SK-N-SH (cell line): Measurements from ENCODE around the gene FAM78A. TPM values are rescaled to one million over a fixed set of nuclear protein-coding genes. Genes with fewer than 3 reads are reported as not detected.
A peak's percentile ranks its signal among the peaks of the same experiment; 100 is the strongest.

Experiments used
- CTCF ChIA-PET: fragments of 300-600, 350-600 bp; formaldehyde crosslinking; extraction: SDS; loops from one replicate; lab custom pipeline; 2021; lab: Yijun Ruan, JAX
- POLR2A ChIA-PET: fragments of 350-600 bp; sonication (Branson Sonifier 250); formaldehyde crosslinking; extraction: SDS; loops from one replicate; lab custom pipeline; 2020; ENCODE audit warnings: antibody characterized with exemption, inconsistent platforms; lab: Yijun Ruan, JAX
- DNase-seq: peaks from one replicate; pipeline ENCODE4 v3.0.0; 2012
- H2AFZ ChIP-seq: fragments of 200-600 bp; sonication (generic); 2 replicates; pipeline ENCODE4 v1.8.1; 2016; ENCODE audit warnings: antibody characterized with exemption, mild to moderate bottlenecking, low read depth
- H3F3A ChIP-seq: fragments of 200-600 bp; sonication (generic); replicated peaks from 2 replicates; pipeline ENCODE3; 2016; ENCODE audit warnings: antibody characterized with exemption, mild to moderate bottlenecking; ENCODE audit not compliant: insufficient read depth
- H3K27ac ChIP-seq, 2 experiments: fragments of 200-500 bp in 1 of 2; fragments of 200-600 bp in 1 of 2; sonication (Bioruptor generic) in 1 of 2; sonication (generic), shearing (Covaris generic) in 1 of 2; 2 replicates each; pipeline versions ENCODE4 v1.5.1 to v1.6.1; 2014 to 2016; ENCODE audit warnings: low read depth in 2 of 2, inconsistent platforms in 1 of 2, low read length in 1 of 2, mild to moderate bottlenecking in 1 of 2, mixed read lengths in 1 of 2
- H3K27me3 ChIP-seq: fragments of 200-600 bp; sonication (generic), shearing (Covaris generic); 2 replicates; pipeline ENCODE4 v1.6.1; 2016; ENCODE audit warnings: mixed run types; ENCODE audit not compliant: insufficient read depth
- H3K36me3 ChIP-seq, 2 experiments: fragments of 200-500 bp in 1 of 2; fragments of 200-600 bp in 1 of 2; sonication (Bioruptor generic) in 1 of 2; sonication (generic) in 1 of 2; replicated peaks in 1 of 2; 2 replicates each; pipeline versions ENCODE3 to v1.5.1; 2014 to 2016; ENCODE audit warnings: low read length in 1 of 2, mild to moderate bottlenecking in 1 of 2; ENCODE audit not compliant: insufficient read depth in 2 of 2, control insufficient read depth in 1 of 2
- H3K4me1 ChIP-seq, 2 experiments: fragments of 200-500 bp in 1 of 2; fragments of 200-600 bp in 1 of 2; sonication (Bioruptor generic) in 1 of 2; sonication (generic), shearing (Covaris generic) in 1 of 2; 2 replicates each; pipeline versions ENCODE4 v1.5.1 to v1.6.1; 2014 to 2016; ENCODE audit warnings: low read depth in 1 of 2, low read length in 1 of 2, mixed run types in 1 of 2; ENCODE audit not compliant: insufficient read depth in 2 of 2, control insufficient read depth in 1 of 2
- H3K4me2 ChIP-seq: fragments of 200-600 bp; sonication (generic), shearing (Covaris generic); 2 replicates; pipeline ENCODE4 v1.6.1; 2017; ENCODE audit warnings: mixed run types
- H3K4me3 ChIP-seq, 2 experiments: fragments of 200-500 bp in 1 of 2; fragments of 200-600 bp in 1 of 2; sonication (Bioruptor generic) in 1 of 2; sonication (generic), shearing (Covaris generic) in 1 of 2; 2 replicates each; pipeline versions ENCODE4 v1.5.1 to v1.8.1; 2014 to 2016; ENCODE audit warnings: low read depth in 2 of 2, inconsistent platforms in 1 of 2, low read length in 1 of 2, mild to moderate bottlenecking in 1 of 2, mixed read lengths in 1 of 2, moderate library complexity in 1 of 2
- H3K79me2 ChIP-seq: fragments of 200-600 bp; sonication (generic); 2 replicates; pipeline ENCODE4 v1.8.1; 2017; ENCODE audit warnings: mild to moderate bottlenecking; ENCODE audit not compliant: insufficient read depth
- H3K9ac ChIP-seq: fragments of 200-600 bp; sonication (generic); 2 replicates; pipeline ENCODE4 v1.6.1; 2017; ENCODE audit warnings: mixed run types
- H3K9me2 ChIP-seq: fragments of 200-600 bp; sonication (generic); 2 replicates; pipeline ENCODE4 v1.6.1; 2017; ENCODE audit warnings: mixed run types
- H3K9me3 ChIP-seq: fragments of 200-600 bp; sonication (generic); 2 replicates; pipeline ENCODE4 v1.6.1; 2017; ENCODE audit warnings: mixed run types, mild to moderate bottlenecking, moderate library complexity
- H4K20me1 ChIP-seq: fragments of 200-600 bp; sonication (generic); 2 replicates; pipeline ENCODE4 v1.6.1; 2017; ENCODE audit warnings: mild to moderate bottlenecking, mixed run types; ENCODE audit not compliant: insufficient read depth
- CHD2 ChIP-seq: fragments of 150-350 bp; IDR thresholded peaks from 2 replicates; pipeline ENCODE4 v1.6.1; 2018; ENCODE audit warnings: low read length; ENCODE audit not compliant: partially characterized antibody
- CTCF ChIP-seq: fragments of 200-600 bp; sonication (generic); IDR thresholded peaks from 2 replicates; pipeline ENCODE4 v1.6.1; 2017; ENCODE audit warnings: antibody characterized with exemption, mild to moderate bottlenecking, moderate library complexity
- EP300 ChIP-seq, 2 experiments: IDR thresholded peaks; 2 replicates each; pipeline versions ENCODE4 v1.4.0 to v1.6.1; 2012; ENCODE audit warnings: borderline replicate concordance in 1 of 2, low read depth in 1 of 2, low read length in 1 of 2
- EZH2phosphoT487 ChIP-seq: fragments of 200-600 bp; sonication (generic); IDR thresholded peaks from 2 replicates; pipeline ENCODE4 v1.6.1; 2017; ENCODE audit warnings: low read depth, mixed run types, mild to moderate bottlenecking, antibody characterized with exemption, moderate library complexity, borderline replicate concordance
- JUND ChIP-seq: IDR thresholded peaks from 2 replicates; pipeline ENCODE4 v1.4.0; 2012
- MEF2A ChIP-seq: IDR thresholded peaks from 2 replicates; pipeline ENCODE4 v1.4.0; 2012; ENCODE audit warnings: low read depth, borderline replicate concordance
- NRF1 ChIP-seq: IDR thresholded peaks from 2 replicates; pipeline ENCODE4 v1.6.1; 2012; ENCODE audit warnings: low read depth, mild to moderate bottlenecking, low read length
- PBX3 ChIP-seq: IDR thresholded peaks from 2 replicates; pipeline ENCODE4; 2012
- RCOR1 ChIP-seq: fragments of 150-350 bp; IDR thresholded peaks from 2 replicates; pipeline ENCODE4 v1.6.1; 2017; ENCODE audit warnings: antibody characterized with exemption, low read length
- REST ChIP-seq: IDR thresholded peaks from 2 replicates; pipeline ENCODE4 v1.6.1; 2012; ENCODE audit warnings: mild to moderate bottlenecking, low read depth, low read length, moderate library complexity
- RXRA ChIP-seq: IDR thresholded peaks from 2 replicates; pipeline ENCODE4 v1.4.0; 2012; ENCODE audit warnings: low read depth, mild to moderate bottlenecking, borderline replicate concordance
- SMC3 ChIP-seq: IDR thresholded peaks from 2 replicates; pipeline ENCODE4 v1.6.1; 2012; ENCODE audit warnings: low read depth, low read length, improper control_type of control experiment
- TCF12 ChIP-seq: IDR thresholded peaks from 2 replicates; pipeline ENCODE4 v1.4.0; 2012
- TEAD4 ChIP-seq: IDR thresholded peaks from 2 replicates; pipeline ENCODE4 v1.4.0; 2012; ENCODE audit warnings: mild to moderate bottlenecking, borderline replicate concordance; ENCODE audit not compliant: insufficient read depth
- WGBS: methylation state at CpG from one replicate; pipeline ENCODE4 v1.1.6; 2017; ENCODE audit warnings: low lambda C conversion rate; 5-methylcytosine and 5-hydroxymethylcytosine counted together
- polyA plus RNA-seq, 3 experiments: library from polyadenylated mRNA; depleted of rRNA; stranded (reverse); fragments of >200 nt; gene quantifications; 2 replicates each; pipeline ENCODE4 v1.2.3, GENCODE V29; 2012

The FAM78A gene
- polyA plus RNA-seq, 1 of the 3 experiments (the other 2 are of a cell fraction), result 1.0 TPM

GRCh38 chr9:131235480-131235851 is 40.8 kb downstream of the FAM78A start (continued):
- no peak for TF ChIP-seq REST
- TF ChIP-seq TEAD4, result no peak
- TF ChIP-seq TCF12, result no peak
- TF ChIP-seq CTCF, result no peak

DNA sequence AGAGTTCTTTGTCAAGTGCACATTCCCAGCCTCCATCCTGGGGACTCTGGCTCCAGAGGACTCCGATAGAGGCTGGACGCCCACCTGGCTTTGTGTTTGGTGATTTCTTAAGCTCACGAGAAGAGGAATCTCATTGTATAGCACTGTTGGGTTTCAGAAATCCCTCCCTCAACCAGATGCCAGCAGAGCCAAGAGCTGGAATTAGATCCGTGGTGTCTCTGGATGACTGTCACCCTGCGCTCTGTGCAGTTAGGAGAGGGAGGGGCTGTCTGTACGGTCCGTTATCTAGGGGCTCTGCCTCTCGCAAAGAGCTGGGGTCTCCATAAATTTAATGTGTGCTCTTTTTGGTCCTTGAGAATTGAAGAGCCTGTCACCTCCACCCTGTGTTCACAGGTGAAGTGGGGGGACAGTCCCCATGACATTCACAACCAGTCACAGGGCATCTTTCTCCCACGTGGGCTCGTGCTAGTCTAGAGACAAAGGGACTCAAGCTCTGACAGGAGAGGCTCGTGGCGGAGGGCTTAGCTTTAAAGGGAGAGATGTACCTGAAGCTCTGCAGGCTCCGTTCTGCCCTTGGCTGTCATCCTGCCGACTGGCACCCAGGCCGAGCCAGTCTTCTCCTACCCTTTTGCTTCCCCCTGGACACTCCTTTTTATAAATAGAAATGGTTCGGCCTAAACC is 41.4 kb downstream of the FAM78A start:
- Histone ChIP-seq H3K4me2 (no peak overlapping the region), H3K9ac (no peak overlapping the region), H3K9me2 (no peaks in the 10 kb centered on the region), H3K36me3 (peaks cover 6 to 41% of the 10 kb centered on the region in 2 experiments), H3K79me2 (no peaks in the 10 kb centered on the region), H3K4me3 (no peak overlapping the region), H4K20me1 (no peaks in the 10 kb centered on the region), H3K4me1 (peaks cover 0 to 45% of the 10 kb centered on the region in 2 experiments; a peak in 1 of 4 replicates), H3K27me3 (no peaks in the 10 kb centered on the region), H3F3A (no peaks in the 10 kb centered on the region), H3K27ac (0 out of 4 replicates have a peak overlapping the region, but pooled peaks of 1 of the 2 experiments have one; percentile 19), H2AFZ (no peak overlapping the region), H3K9me3 (no peaks in the 10 kb centered on the region)
- TF ChIP-seq MEF2A (no peak), SMC3 (no peak), TCF12 (no peak), CHD2 (no peak), JUND (no peak), PBX3 (no peak), CTCF (no peak), EZH2phosphoT487 (no peak), RCOR1 (no peak), NRF1 (no peak), EP300 (IDR thresholded peaks at IDR 0.05; ENCODE audit: borderline replicate concordance in 1 of 2, low read depth in 1 of 2, low read length in 1 of 2) (no peak), RXRA (no peak)
- CTCF ChIA-PET, result interaction anchor here (0.7 to 2.9 kb wide), 3 partner anchors 9 to 101 kb away, joined by 3 to 18 read pairs (median 4); no protein-coding TSS in a partner anchor
- POLR2A ChIA-PET, result no interaction called here
- 97% methylated on average over 13 of the region's 16 CpGs for WGBS
- no peak for DNase-seq
